ENCODE results near the gene HSPA6. TPM values are rescaled to one million over a fixed set of nuclear protein-coding genes. Genes with fewer than 3 reads are reported as not detected.
"Not testable (repeated sequence)": the region's sequence is repeated elsewhere in the genome, so short reads cannot be mapped to it uniquely, and the experiment has no call there.

HSPA6 gene
- total RNA-seq, 1 experiment from 2014 or later: not detected

- CTCF ChIA-PET: no interaction called here
- BruUV-seq (replicated peaks): no TSS peak
These were observed 13.2 kb upstream of the HSPA6 start for GRCh38 chr1:161511018-161511755.

GRCh38 chr1:161511756-161512060 is 12.6 kb upstream of the HSPA6 start:
- intact Hi-C loops (cut with micrococcal nuclease): no loop called here

More at GRCh38 chr1:161511018-161511755, 13.2 kb upstream of the HSPA6 start:
- no peaks in the 10 kb centered on the region for H3K9me3 ChIP-seq (ENCODE audit: control insufficient read depth in 1 of 2, insufficient read depth in 1 of 2, low read depth in 1 of 2, low read length in 2 of 2)
- H3K79me2 ChIP-seq (ENCODE audit: insufficient read depth, low read length): no peaks in the 10 kb centered on the region
- H3K4me1 ChIP-seq (ENCODE audit: control insufficient read depth in 1 of 2, insufficient read depth in 2 of 2, low read length in 2 of 2): no peaks in the 10 kb centered on the region
- H4K20me1 ChIP-seq (ENCODE audit: insufficient read depth): no peaks in the 10 kb centered on the region
- H3K9me2 ChIP-seq (ENCODE audit: insufficient read depth): no peaks in the 10 kb centered on the region
- RAD21 ChIA-PET (ENCODE audit: low non-redundant PET in 1 of 2, low total read pairs in 2 of 2, uncharacterized antibody in 2 of 2, unreplicated experiment in 2 of 2): no interaction called here
- H3K4me2 ChIP-seq (ENCODE audit: low read length): no peak overlapping the region
- no peak overlapping the region for H3K4me3 ChIP-seq (replicated peaks in 1 of 2; ENCODE audit: low read depth in 1 of 2, low read length in 2 of 2)
- TF ChIP-seq FOSL1 (IDR thresholded peaks at IDR 0.05; ENCODE audit: low read depth) (no peak), RAD21 (IDR thresholded peaks at IDR 0.05; ENCODE audit: low read depth) (no peak), POLR2AphosphoS5 (IDR thresholded peaks at IDR 0.05; ENCODE audit: low read depth, low read length) (no peak), CTCF (IDR thresholded peaks at IDR 0.05 in 2 of 3, conservative IDR thresholded peaks at IDR 0.05 in 1 of 3; ENCODE audit: borderline replicate concordance in 1 of 3, insufficient read depth in 1 of 3, low read depth in 2 of 3, low read length in 2 of 3) (no peak), YY1 (IDR thresholded peaks at IDR 0.05; ENCODE audit: extremely low read depth, insufficient replicate concordance, low read depth, low read length) (no peak)
- no peaks in the 10 kb centered on the region for H3K27me3 ChIP-seq (ENCODE audit: insufficient read depth, low read length)
- intact Hi-C loops (cut with micrococcal nuclease): no loop called here
- H3K27ac ChIP-seq (ENCODE audit: low read depth, low read length): no peak overlapping the region
- ATAC-seq: no peak
- no peak overlapping the region for H2AFZ ChIP-seq (ENCODE audit: low read depth, low read length, poor library complexity, severe bottlenecking)
- POLR2A ChIA-PET: no interaction called here
- no peaks in the 10 kb centered on the region for H3K36me3 ChIP-seq (ENCODE audit: control insufficient read depth in 1 of 2, insufficient read depth in 2 of 2, low read length in 2 of 2)
- no peak for DNase-seq (ENCODE audit: low read depth, low spot score)
- H3K9ac ChIP-seq (ENCODE audit: low read length): no peak overlapping the region

GRCh38 chr1:161512636-161513447 is 11.5 kb upstream of the HSPA6 start:
- POLR2A ChIA-PET: not testable (repeated sequence)

More at GRCh38 chr1:161511756-161512060, 12.6 kb upstream of the HSPA6 start:
- no peaks in the 10 kb centered on the region for H3K36me3 ChIP-seq (ENCODE audit: control insufficient read depth in 1 of 2, insufficient read depth in 2 of 2, low read length in 2 of 2)
- DNase-seq (ENCODE audit: low read depth, low spot score): no peak
- TF ChIP-seq EZH2phosphoT487 (IDR thresholded peaks at IDR 0.05; ENCODE audit: borderline replicate concordance) (no peak), EGR1 (IDR thresholded peaks at IDR 0.05; ENCODE audit: low read depth) (no peak), POLR2AphosphoS5 (IDR thresholded peaks at IDR 0.05; ENCODE audit: low read depth, low read length) (no peak), SRF (IDR thresholded peaks at IDR 0.05; ENCODE audit: low read depth) (no peak)
- H3K9me2 ChIP-seq (ENCODE audit: insufficient read depth): no peaks in the 10 kb centered on the region
- no peak overlapping the region for H2AFZ ChIP-seq (ENCODE audit: low read depth, low read length, poor library complexity, severe bottlenecking)
- no peaks in the 10 kb centered on the region for H3K79me2 ChIP-seq (ENCODE audit: insufficient read depth, low read length)
- H3K27me3 ChIP-seq (ENCODE audit: insufficient read depth, low read length): no peaks in the 10 kb centered on the region
- no peak overlapping the region for H3K27ac ChIP-seq (ENCODE audit: low read depth, low read length)
- ChIA-PET RAD21 (ENCODE audit: low non-redundant PET in 1 of 2, low total read pairs in 2 of 2, uncharacterized antibody in 2 of 2, unreplicated experiment in 2 of 2) (no interaction called here), CTCF (no interaction called here), POLR2A (no interaction called here)
- no peaks in the 10 kb centered on the region for H3K4me1 ChIP-seq (ENCODE audit: control insufficient read depth in 1 of 2, insufficient read depth in 2 of 2, low read length in 2 of 2)
- no peaks in the 10 kb centered on the region for H3K9me3 ChIP-seq (ENCODE audit: control insufficient read depth in 1 of 2, insufficient read depth in 1 of 2, low read depth in 1 of 2, low read length in 2 of 2)
- no peak for ATAC-seq
- no peak overlapping the region for H3K4me2 ChIP-seq (ENCODE audit: low read length)
- BruUV-seq (replicated peaks): no TSS peak
- H3K9ac ChIP-seq (ENCODE audit: low read length): no peak overlapping the region
- no peaks in the 10 kb centered on the region for H4K20me1 ChIP-seq (ENCODE audit: insufficient read depth)
- no peak overlapping the region for H3K4me3 ChIP-seq (replicated peaks in 1 of 2; ENCODE audit: low read depth in 1 of 2, low read length in 2 of 2)

More at GRCh38 chr1:161512636-161513447, 11.5 kb upstream of the HSPA6 start:
- ATAC-seq; RAD21 ChIA-PET (ENCODE audit: low non-redundant PET in 1 of 2, low total read pairs in 2 of 2, uncharacterized antibody in 2 of 2, unreplicated experiment in 2 of 2); H3K9ac ChIP-seq (ENCODE audit: low read length); H3K27me3 ChIP-seq (ENCODE audit: insufficient read depth, low read length); H3K4me1 ChIP-seq (ENCODE audit: control insufficient read depth in 1 of 2, insufficient read depth in 2 of 2, low read length in 2 of 2); CTCF ChIA-PET; H3K36me3 ChIP-seq (ENCODE audit: control insufficient read depth in 1 of 2, insufficient read depth in 2 of 2, low read length in 2 of 2); DNase-seq (ENCODE audit: low read depth, low spot score); H3K79me2 ChIP-seq (ENCODE audit: insufficient read depth, low read length); intact Hi-C loops (cut with micrococcal nuclease); H3K4me2 ChIP-seq (ENCODE audit: low read length); BruUV-seq (replicated peaks); H2AFZ ChIP-seq (ENCODE audit: low read depth, low read length, poor library complexity, severe bottlenecking); H4K20me1 ChIP-seq (ENCODE audit: insufficient read depth); H3K9me3 ChIP-seq (ENCODE audit: control insufficient read depth in 1 of 2, insufficient read depth in 1 of 2, low read depth in 1 of 2, low read length in 2 of 2); H3K4me3 ChIP-seq (replicated peaks in 1 of 2; ENCODE audit: low read depth in 1 of 2, low read length in 2 of 2); H3K27ac ChIP-seq (ENCODE audit: low read depth, low read length); H3K9me2 ChIP-seq (ENCODE audit: insufficient read depth): not testable (repeated sequence)

Measured in HCT116 (cell line).